ENCODE data around the gene RSRP1. TPM values are rescaled to one million over a fixed set of nuclear protein-coding genes. Genes with fewer than 3 reads are reported as not detected.

Gene RSRP1
- total and polyA plus RNA-seq, 2 of the 8 experiments (the other 6 are each of a cell fraction or from before 2014, with no cell fraction given), result 32.9 to 59.4 TPM

- TF ChIP-seq USF2 (IDR thresholded peaks at IDR 0.05; ENCODE audit: low read length) (no peak), SP2 (IDR thresholded peaks at IDR 0.05; ENCODE audit: low read length) (no peak), POLR2A (IDR thresholded peaks at IDR 0.05; ENCODE audit: control extremely low read depth in 1 of 2, low read depth in 2 of 2, low read length in 2 of 2) (peak; percentile 96 to 99), CHD2 (IDR thresholded peaks at IDR 0.05; ENCODE audit: low read length) (no peak), SRF (IDR thresholded peaks at IDR 0.05; ENCODE audit: low read depth, low read length) (no peak), JUND (IDR thresholded peaks at IDR 0.05; ENCODE audit: low read length) (no peak), BRCA1 (IDR thresholded peaks at IDR 0.05; ENCODE audit: low read depth, low read length) (no peak), CHD7 (IDR thresholded peaks at IDR 0.05; ENCODE audit: insufficient replicate concordance, low read length) (no peak), KDM5A (IDR thresholded peaks at IDR 0.05; ENCODE audit: low read length) (0 out of 2 replicates have a peak, but pooled peaks have one; percentile 50), KDM1A (IDR thresholded peaks at IDR 0.05; ENCODE audit: borderline replicate concordance, low read length) (no peak)
Measured at GRCh38 chr1:25247024-25247828, at the start of gene RSRP1 (continued).
